Chondrocyte (in vitro differentiated cells): ENCODE data around the gene SLC22A16. TPM values are rescaled to one million over a fixed set of nuclear protein-coding genes. Genes with fewer than 3 reads are reported as not detected.

Experiments used
- DNase-seq: peaks from one replicate; pipeline ENCODE4 v3.0.0; 2021; ENCODE audit warnings: mixed read lengths, low spot score
- H3K27ac Mint-ChIP-seq: one replicate; pipeline ENCODE4 v1.8.0; 2021; ENCODE audit warnings: mild to moderate bottlenecking, moderate library complexity, mixed read lengths; ENCODE audit not compliant: unreplicated experiment
- H3K27me3 Mint-ChIP-seq: 2 replicates; pipeline ENCODE4 v1.8.0; 2021; ENCODE audit warnings: low read depth, mixed read lengths
- H3K36me3 Mint-ChIP-seq: 2 replicates; pipeline ENCODE4 v1.8.0; 2021; ENCODE audit warnings: low read depth, mixed read lengths
- H3K4me1 Mint-ChIP-seq: 2 replicates; pipeline ENCODE4 v1.8.0; 2021; ENCODE audit warnings: low read depth, mild to moderate bottlenecking, mixed read lengths
- H3K4me3 Mint-ChIP-seq: one replicate; pipeline ENCODE4 v1.8.0; 2021; ENCODE audit warnings: mild to moderate bottlenecking, moderate library complexity, mixed read lengths; ENCODE audit not compliant: unreplicated experiment
- H3K9me3 Mint-ChIP-seq: 2 replicates; pipeline ENCODE4 v1.8.0; 2021; ENCODE audit warnings: low read depth, mixed read lengths
- long read RNA-seq: library from polyadenylated mRNA; stranded (forward); transcript quantifications from one replicate; pipeline ENCODE4 v2.0.0, GENCODE V29; 2021
- total RNA-seq: library from RNA; stranded (reverse); gene quantifications from 3 replicates; pipeline ENCODE4 v1.2.1, GENCODE V29; 2021
- TF ChIP-seq, protein P1 (sequence below): fragments of 200-600 bp; sonication (generic); IDR thresholded peaks from 2 replicates; pipeline ENCODE4 v1.5.0; 2021; ENCODE audit warnings: antibody characterized with exemption, mild to moderate bottlenecking, moderate library complexity

The SLC22A16 gene, protein sequence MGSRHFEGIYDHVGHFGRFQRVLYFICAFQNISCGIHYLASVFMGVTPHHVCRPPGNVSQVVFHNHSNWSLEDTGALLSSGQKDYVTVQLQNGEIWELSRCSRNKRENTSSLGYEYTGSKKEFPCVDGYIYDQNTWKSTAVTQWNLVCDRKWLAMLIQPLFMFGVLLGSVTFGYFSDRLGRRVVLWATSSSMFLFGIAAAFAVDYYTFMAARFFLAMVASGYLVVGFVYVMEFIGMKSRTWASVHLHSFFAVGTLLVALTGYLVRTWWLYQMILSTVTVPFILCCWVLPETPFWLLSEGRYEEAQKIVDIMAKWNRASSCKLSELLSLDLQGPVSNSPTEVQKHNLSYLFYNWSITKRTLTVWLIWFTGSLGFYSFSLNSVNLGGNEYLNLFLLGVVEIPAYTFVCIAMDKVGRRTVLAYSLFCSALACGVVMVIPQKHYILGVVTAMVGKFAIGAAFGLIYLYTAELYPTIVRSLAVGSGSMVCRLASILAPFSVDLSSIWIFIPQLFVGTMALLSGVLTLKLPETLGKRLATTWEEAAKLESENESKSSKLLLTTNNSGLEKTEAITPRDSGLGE
- not detected in 3 replicates for total RNA-seq
- long read RNA-seq, result 0 reads

- Mint-ChIP-seq H3K4me1 (no peaks in the 10 kb centered on the region), H3K4me3 (no peak within 1 kb of the TSS), H3K27me3 (peaks cover 17% of the 10 kb centered on the region), H3K36me3 (no peaks in the 10 kb centered on the region), H3K27ac (no peak within 1 kb of the TSS), H3K9me3 (peaks cover 3% of the 10 kb centered on the region)
- DNase-seq, result no peak
- TF ChIP-seq, protein P1, sequence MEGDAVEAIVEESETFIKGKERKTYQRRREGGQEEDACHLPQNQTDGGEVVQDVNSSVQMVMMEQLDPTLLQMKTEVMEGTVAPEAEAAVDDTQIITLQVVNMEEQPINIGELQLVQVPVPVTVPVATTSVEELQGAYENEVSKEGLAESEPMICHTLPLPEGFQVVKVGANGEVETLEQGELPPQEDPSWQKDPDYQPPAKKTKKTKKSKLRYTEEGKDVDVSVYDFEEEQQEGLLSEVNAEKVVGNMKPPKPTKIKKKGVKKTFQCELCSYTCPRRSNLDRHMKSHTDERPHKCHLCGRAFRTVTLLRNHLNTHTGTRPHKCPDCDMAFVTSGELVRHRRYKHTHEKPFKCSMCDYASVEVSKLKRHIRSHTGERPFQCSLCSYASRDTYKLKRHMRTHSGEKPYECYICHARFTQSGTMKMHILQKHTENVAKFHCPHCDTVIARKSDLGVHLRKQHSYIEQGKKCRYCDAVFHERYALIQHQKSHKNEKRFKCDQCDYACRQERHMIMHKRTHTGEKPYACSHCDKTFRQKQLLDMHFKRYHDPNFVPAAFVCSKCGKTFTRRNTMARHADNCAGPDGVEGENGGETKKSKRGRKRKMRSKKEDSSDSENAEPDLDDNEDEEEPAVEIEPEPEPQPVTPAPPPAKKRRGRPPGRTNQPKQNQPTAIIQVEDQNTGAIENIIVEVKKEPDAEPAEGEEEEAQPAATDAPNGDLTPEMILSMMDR, result no peak
Measured at GRCh38 chr6:110476046-110476849, at the start of gene SLC22A16. SLC22A16 (minus strand) TSS chr6:110476613; CDS start chr6:110476574, 39 bp downstream.

DNA sequence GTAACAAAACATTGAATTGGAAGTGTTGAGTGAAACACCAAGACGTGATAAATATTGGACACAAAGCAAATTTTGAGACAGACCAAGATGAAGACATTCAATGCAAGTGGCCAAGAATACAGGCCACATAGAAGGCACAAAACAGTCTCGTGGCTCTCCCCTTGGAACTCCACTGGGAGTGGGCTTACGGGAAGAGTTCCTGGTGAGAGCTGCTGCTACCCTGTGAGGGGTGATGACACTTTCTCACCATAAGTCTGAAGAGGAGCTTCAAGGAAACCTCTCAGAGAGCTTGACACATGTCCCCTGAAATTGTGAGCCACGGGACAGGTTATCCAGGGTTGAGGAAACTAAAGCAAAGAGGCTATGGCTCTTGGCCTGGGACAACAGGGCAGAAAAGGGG lies 48.6 kb upstream of the SLC22A16 start:
- TF ChIP-seq, protein P1, result no peak
- Mint-ChIP-seq H3K4me1 (peaks cover 25% of the 10 kb centered on the region), H3K36me3 (no peaks in the 10 kb centered on the region), H3K27ac (no peak overlapping the region), H3K9me3 (no peaks in the 10 kb centered on the region), H3K4me3 (no peak overlapping the region), H3K27me3 (no peaks in the 10 kb centered on the region)
- DNase-seq, result no peak

DNA sequence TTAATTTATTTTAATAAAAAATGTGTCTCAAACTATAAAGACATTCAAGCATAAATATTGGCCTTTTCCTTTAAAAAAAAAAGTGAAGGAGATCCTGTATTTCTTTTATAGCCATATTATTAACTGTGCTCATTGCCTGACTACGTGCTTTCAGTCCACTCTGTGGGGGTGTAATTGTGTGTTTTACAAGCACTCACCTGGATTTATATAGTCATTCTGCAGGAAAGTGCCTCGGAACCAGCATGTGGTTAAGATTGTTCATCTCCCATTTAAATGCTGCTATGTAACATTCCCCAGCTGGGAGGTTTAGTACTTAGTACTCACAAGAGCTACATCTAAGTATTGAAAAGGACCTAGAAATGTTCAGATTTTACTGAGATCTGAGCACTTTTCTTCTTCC lies 47.9 kb upstream of the SLC22A16 start:
- DNase-seq, result no peak
- Mint-ChIP-seq H3K27ac (no peak overlapping the region), H3K4me1 (peaks cover 18% of the 10 kb centered on the region), H3K27me3 (no peaks in the 10 kb centered on the region), H3K4me3 (no peak overlapping the region), H3K36me3 (no peaks in the 10 kb centered on the region), H3K9me3 (no peaks in the 10 kb centered on the region)
- TF ChIP-seq, protein P1, result no peak

GRCh38 chr6:110523451-110524021 lies 47.1 kb upstream of the SLC22A16 start:
- H3K4me3 Mint-ChIP-seq, result no peak overlapping the region
- H3K4me1 Mint-ChIP-seq, result peaks cover 11% of the 10 kb centered on the region
- H3K27ac Mint-ChIP-seq, result no peak overlapping the region
- no peak for DNase-seq
- no peaks in the 10 kb centered on the region for H3K27me3 Mint-ChIP-seq
- TF ChIP-seq, protein P1, result no peak
- H3K36me3 Mint-ChIP-seq, result no peaks in the 10 kb centered on the region
- no peaks in the 10 kb centered on the region for H3K9me3 Mint-ChIP-seq

DNA sequence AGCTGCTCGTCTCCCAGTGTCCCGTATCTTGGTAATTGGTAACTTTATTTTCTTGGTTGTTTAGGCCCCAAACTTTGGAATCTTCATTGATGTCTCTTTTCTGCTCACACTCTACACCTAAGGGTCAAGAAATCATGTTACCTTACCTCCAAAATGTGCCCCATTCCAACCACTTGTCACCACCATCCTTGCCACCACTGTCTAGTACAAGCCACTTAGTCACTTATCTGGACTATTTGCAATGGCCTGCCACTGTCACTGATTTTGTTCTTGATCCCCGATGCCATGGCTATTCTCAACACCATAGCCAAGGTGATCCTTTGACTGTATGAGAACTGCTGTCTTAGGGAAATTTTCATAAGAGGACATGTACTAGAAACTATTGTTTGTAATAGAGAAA lies 46.0 kb upstream of the SLC22A16 start:
- H3K4me3 Mint-ChIP-seq, result no peak overlapping the region
- H3K36me3 Mint-ChIP-seq, result no peaks in the 10 kb centered on the region
- H3K9me3 Mint-ChIP-seq, result no peaks in the 10 kb centered on the region

More for the DNA sequence above, 46.0 kb upstream of the SLC22A16 start:
- Mint-ChIP-seq H3K27ac (no peak overlapping the region), H3K4me1 (peaks cover under 1% of the 10 kb centered on the region), H3K27me3 (no peaks in the 10 kb centered on the region)
- DNase-seq, result no peak
- TF ChIP-seq, protein P1, result no peak
